Activated CD8-positive, alpha-beta memory T cell treated with anti-CD3 and anti-CD28 coated beads for 1 hour (primary cell): Measurements from ENCODE around the gene PLB1.

ENCODE experiments used
- DNase-seq, 2 donors: peaks; one replicate each; pipeline ENCODE4 v3.0.0-alpha.2; 2020; ENCODE audit warnings: low read depth in 1 of 2; ENCODE audit errors: extremely low read depth in 1 of 2

PLB1 gene

DNA sequence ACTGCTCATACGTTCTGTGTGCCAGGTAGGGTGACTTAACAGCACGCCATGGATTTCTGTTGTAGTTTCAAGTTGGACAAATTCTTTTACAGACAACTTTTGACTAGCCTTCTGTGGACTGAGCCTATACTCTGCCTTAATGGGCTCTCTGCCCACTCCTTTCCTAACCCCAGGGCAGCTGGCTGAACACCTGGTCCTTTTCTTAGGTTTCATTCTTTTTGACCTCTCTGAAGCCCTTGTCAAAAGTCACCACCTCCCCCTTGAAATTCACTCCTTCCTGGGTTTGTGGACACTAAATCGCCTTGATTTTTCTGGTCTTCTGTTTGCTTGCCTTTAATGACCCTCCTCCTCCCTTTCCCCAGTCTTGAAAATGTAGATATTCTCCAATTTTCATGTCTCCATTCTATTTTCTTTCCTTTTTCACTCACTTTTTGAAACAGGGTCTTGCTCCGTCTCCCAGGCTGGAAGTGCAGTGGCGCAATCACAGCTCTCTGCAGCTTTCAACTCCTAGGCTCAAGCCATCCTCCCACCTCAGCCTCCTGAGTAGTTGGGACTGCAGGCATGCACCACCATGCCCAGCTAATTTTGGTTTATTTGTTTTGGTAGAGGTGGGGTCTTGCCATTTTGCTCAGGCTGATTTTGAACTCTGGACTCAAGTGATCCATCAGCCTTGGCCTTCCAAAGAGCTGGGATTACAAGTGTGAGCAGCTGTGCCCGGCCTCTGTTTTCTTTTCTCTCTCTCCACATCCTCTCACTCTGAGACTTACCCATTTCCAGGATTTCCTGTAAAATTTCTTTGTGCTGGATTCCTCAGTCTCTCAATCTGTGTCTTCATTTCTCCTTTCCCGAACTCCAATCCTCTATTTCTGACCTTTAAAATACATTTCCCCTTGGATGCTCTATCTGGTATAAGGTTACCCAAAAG lies 112.9 kb downstream of the PLB1 start:
- no peak for DNase-seq

GRCh38 chr2:28610583-28611201 lies 114.8 kb downstream of the PLB1 start:
- DNase-seq, result no peak

GRCh38 chr2:28612131-28612812 lies 116.4 kb downstream of the PLB1 start:
- DNase-seq, result no peak

DNA sequence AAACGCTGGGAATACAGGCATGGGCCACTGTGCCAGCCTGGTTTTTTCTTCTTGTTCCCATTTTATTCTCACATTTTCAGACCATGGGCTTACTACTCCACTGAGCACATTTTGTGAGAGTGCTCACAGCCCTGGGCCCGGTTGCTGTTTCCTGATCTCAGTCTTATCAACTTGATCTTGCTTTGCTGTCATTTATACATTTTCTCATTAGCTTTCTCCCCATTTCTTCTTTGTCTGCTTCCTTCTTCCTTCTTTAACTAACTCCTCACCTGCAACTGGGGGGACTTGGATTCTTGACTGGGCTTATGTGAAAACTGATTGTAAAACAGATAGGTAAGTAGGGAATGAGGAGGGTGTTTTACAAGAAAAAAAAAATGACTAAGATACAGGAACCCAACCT lies 117.3 kb downstream of the PLB1 start:
- no peak for DNase-seq

GRCh38 chr2:28613633-28614501 lies 118.0 kb downstream of the PLB1 start:
- no peak for DNase-seq

GRCh38 chr2:28615706-28616105 lies 119.8 kb downstream of the PLB1 start:
- no peak for DNase-seq

GRCh38 chr2:28616396-28616999 lies 120.6 kb downstream of the PLB1 start:
- no peak for DNase-seq

DNA sequence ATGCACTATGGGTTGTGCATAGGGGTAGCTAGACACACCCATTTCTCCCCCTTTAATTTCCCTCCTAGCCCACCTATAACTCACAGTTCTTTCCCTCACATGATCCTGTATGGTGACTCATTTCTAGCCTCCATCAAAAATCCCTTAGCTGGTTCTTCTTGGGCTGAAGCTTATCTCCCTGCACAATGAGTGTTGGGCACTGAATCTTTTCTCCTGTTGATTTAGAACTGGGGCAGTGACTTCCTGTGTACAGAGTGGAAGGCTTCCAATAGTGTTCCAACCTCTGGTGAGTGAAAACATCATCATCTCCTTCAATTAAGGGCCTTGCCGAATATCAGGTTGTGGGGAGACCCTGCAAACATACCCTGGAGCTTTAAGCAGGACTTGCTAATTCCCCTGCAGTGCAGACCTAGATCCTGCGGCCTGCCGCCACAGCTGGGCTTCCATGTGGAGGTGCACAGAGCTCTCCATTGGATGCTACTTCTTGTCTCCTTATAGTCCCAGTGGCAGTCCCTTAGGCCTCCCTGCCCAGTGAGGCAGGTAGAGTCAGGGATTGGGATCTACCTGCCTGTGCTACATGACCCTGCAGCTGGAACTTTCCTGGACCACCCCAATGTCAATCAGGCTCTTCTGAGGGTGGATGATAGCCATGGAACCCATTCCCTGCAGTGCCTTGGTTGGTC lies 121.8 kb downstream of the PLB1 start:
- DNase-seq, result no peak

DNA sequence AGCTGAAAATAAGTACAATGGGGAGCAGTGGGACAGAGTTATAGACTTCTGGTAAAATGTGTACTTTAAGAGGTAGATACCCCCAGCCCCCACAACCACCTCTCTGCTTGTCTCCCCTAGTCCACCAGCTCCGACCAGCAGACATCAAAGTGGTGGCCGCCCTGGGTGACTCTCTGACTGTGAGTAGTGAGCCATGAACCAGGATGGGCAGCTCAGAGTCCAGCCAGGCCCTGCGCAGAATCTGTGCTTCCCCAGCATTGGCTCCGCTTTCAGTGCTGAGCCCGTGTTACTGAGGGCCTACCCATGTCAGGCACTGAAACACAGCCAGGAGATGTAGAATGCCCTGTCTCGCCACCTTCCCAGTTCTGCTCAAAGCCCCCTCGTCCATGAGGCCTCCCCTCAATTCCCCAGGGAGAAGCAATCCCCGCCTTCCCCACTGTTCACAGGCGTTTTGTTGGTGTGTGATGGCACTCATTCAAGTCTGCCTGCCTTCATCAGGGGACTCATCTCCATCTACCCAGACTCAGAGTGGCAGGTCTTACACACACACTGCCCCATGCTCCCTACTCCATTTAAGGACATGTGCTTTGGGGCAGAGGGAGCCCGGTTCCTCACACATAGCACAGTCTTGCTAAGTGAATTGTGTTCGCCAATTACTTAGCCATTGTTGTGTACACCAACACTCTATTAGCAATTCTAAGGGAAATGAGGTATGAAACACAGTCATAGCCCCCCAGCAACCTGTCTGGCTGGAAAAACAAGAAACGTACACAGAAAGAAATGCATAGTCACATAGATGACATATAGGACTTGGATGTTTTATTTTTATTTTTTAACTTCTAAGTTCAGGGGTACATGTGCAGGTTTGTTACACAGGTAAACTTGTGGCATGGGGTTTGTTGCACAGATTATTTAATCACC lies 122.6 kb downstream of the PLB1 start:
- no peak for DNase-seq

GRCh38 chr2:28619213-28620196 lies 123.6 kb downstream of the PLB1 start:
- no peak for DNase-seq

DNA sequence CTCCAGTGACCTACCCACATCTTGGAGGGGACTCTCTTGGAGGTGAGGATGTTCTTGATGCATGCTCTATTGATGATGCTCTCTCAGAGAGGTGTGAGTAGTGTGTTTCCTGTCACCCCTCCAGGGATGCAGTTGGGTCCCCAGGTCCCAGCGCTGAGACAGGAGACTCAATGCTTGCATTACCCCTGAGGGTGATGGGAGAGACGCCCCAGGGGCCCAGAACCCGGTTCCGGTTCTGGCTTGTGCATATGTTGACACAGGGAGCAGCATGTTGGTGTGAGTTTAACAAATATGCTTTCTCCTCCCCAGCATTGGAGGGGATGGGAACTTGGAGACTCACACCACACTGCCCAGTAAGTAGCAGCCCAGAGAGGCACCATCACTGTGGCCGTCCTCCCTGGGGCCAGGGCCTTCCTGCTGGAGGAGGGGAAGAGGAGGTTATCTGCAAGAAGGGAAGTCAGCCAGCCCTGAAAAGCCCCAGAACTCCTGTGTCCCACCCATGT lies 124.5 kb downstream of the PLB1 start:
- DNase-seq, result no peak

GRCh38 chr2:28620801-28621171 lies 124.9 kb downstream of the PLB1 start:
- DNase-seq, result no peak

GRCh38 chr2:28621172-28622100 lies 125.6 kb downstream of the PLB1 start:
- DNase-seq, result peak; percentile 49 to 77

GRCh38 chr2:28622101-28622499 lies 126.2 kb downstream of the PLB1 start:
- DNase-seq, result no peak

DNA sequence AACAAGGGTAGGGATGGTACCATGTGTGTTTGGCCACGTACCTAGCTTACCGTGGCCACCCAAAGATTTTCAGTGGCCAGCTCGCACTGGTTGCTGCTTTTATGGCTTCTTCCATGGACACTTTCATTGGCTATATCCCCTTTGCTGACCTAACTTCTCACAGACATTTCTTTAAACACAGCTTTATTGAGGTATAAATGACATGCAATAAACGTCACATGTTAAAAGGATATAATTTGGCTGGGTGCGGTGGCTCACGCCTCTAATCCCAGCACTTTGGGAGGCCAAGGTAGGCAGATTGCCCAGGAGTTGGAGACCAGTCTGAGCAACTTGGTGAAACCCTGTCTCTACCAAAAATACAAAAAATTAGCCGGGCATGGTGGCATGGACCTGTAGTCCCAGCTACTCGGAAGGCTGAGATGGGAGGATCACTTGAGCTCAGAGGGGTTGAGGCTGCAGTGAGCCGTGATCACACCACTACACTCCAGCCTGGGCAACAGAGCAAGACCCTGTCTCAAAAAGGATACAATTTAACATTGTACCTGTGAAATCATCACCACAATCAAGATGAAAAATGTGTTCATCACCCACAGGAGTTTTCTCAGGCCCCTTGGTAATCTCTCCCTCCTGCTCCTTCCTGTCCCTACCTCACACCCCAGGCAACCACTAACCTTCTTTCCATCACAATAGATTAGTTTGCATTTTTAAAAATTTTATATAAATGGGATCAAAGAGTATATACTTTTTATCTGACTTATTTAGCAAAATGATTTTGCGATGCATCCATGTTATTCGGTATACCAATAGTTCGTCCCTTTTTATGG lies 127.9 kb downstream of the PLB1 start:
- DNase-seq, result no peak

GRCh38 chr2:28624436-28624792 lies 128.6 kb downstream of the PLB1 start:
- DNase-seq, result no peak
